Frontal cortex (tissue), 4 donors: Measurements from ENCODE around the gene HDAC9. TPM values are rescaled to one million over a fixed set of nuclear protein-coding genes. Genes with fewer than 3 reads are reported as not detected.

Experiments used
- DNase-seq, 2 donors: peaks; one replicate each; pipeline ENCODE4 v3.0.0; 2012; ENCODE audit warnings: low spot score in 2 of 2
- FAIRE-seq: peaks from 2 replicates; lab custom pipeline; 2012; peaks lifted over from hg19 to GRCh38; lab: Jason Lieb, UNC
- total RNA-seq: library from RNA; depleted of rRNA; stranded (reverse); fragments of >200 nt; gene quantifications from one replicate; pipeline ENCODE4 v1.2.3, GENCODE V29; 2014
- donor health status: control.
- donor health status: control.
- donor health status: control.

HDAC9 gene
- total RNA-seq, 1 donor from 2014 or later, result 117 TPM

- DNase-seq, result no peak
- FAIRE-seq, result no peak
Measured at GRCh38 chr7:18575622-18576572, 80.3 kb downstream of the HDAC9 start.

DNA sequence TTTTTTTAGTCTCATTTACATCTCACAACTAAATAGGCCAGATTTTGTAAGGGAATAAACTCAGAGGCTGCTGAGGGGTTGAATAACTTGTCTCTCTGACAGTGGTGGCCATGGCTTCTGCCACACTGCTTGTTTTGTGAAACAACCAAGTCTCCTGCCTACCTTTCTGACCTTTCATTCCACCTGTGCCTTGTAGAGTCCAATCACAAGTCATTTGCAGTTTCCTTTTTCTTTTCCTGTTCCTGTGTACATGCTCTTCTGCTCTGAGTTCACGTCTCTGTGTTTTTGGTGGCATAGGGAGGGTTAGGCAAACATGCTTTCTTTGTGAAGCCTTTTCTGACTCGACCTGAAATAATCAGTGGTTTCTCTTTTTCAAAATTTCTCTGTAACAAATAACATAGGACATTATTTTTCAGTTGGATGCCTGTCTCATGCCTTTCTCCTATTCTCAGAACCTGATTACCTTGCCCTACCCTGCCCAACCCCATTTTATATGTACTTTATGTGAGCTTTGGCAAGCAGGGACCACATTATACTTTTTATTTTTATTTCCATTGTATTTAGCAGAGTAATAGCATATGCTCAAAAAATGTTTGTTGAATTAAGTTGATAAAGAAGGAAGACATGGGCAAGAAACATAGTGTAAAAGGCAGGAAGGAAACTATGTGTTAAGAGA is 81.7 kb downstream of the HDAC9 start:
- FAIRE-seq (no peak), DNase-seq (no peak)

GRCh38 chr7:18579698-18580097 is 84.1 kb downstream of the HDAC9 start:
- DNase-seq (no peak), FAIRE-seq (no peak)

GRCh38 chr7:18580950-18581349 is 85.4 kb downstream of the HDAC9 start:
- DNase-seq, result no peak

DNA sequence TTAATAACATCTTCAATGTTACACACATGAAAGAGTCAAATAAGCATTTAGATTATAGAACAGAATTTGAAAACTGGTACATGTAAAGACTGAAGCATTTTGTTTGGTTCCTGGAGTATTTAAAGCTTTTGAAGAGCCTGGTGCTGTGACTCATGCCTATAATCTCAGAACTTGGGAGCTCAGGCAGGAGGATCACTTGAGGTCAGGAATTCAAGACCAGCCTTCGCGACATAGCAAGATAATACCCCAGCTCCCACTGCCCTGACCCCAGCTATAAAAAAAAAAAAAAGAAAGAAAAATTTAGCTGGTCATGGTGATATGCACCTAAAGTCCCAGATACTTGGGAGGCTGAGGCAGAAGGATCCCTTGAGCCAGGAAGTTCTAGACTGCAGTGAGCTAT is 87.8 kb downstream of the HDAC9 start:
- FAIRE-seq, result no peak
- no peak for DNase-seq

More at GRCh38 chr7:18580950-18581349, 85.4 kb downstream of the HDAC9 start:
- FAIRE-seq, result no peak

- no peak for FAIRE-seq
Measured at GRCh38 chr7:18590241-18590640, 94.7 kb downstream of the HDAC9 start.

DNA sequence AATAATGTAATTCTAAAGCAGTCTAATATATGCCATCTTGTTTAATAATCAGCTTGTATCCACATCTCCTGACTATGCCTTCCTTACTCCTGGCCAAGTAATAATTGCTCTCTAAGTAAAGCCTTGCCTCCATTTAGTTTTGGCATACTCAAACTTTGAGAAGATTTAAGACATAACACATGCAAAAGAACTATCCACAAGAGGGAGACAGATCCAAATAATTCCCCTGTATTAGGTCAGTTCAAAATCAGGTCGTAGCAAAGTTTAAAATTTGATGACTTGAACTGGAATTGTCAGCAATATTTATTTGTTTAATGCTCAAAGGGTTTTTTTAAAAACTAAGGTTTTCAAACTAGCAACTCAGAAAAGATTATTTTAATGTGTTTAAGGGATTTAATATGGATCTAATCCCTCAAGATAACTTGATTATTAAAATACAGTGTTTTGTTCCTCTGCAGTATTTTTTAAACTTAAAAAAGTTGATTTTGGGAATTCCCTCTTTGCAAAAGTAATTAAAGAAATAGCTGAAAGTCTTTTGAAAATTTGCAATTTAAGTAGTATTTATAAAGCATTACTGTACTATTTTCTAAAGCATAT is 95.3 kb downstream of the HDAC9 start:
- FAIRE-seq (peak; percentile 51), DNase-seq (no peak)

More at GRCh38 chr7:18590241-18590640, 94.7 kb downstream of the HDAC9 start:
- DNase-seq, result no peak

DNA sequence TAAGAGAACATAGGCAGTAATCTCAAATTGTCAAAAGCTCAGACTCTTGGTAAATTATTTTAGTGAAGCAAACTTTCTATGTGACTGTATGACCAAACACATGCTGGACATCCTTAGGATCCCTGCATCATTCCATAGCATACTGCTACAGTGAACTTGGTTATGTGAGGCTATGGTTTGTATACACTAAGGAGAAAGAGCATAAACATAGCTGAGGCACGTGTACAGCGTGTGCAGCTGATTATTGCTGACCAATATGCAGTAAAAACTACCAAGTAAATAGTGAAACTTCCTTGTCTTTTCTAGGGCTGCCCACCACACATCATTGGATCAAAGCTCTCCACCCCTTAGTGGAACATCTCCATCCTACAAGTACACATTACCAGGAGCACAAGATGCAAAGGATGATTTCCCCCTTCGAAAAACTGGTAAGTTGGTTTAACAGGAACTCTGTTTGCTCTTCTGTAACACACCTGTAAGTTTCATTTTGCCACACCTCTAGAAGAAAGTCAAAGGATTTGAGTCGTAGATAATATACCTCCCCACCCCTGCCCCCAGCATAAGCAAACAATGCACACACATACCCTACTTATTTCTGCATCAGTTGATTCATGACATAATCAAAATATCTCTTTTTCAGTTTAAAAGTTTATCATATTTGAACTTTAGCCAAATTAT is 98.2 kb downstream of the HDAC9 start:
- DNase-seq (no peak), FAIRE-seq (no peak)

DNA sequence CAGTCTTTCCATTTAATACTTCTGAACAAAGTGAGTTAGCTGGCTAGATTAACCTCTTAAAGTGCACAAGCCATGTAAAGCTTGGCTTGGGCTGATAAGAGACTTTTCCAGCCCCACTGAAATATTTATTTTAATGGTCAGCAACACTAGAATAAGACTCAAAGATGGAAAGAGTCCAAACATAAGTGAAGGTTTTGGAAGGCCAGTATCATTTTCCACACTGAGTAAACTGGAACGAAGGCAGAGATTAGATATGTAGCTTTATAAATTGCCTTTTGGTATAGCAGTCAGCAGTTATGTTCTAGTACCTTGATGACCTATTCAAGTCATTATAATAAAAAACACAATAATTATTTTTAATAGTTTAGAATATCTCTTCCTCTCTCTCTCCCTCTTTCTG is 102.2 kb downstream of the HDAC9 start:
- DNase-seq (no peak), FAIRE-seq (no peak)

DNA sequence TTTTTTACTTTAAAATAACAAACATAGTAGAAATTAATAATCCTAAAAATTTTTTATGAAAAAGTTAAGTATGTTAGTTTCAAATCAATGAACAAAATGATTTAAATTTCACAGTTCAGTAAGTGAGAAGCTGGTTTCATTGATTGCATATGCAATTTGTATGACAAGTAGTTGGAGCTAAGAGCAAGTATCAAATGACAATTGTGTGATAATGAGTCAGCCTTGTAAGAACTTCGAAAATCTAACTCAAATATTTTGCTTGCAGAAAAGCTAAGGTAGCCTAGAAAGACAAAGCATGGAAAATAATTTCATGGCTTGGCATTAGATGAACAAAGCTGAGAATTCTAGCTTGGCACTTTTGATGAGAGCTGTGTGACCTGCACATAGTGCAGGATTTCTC is 111.5 kb downstream of the HDAC9 start:
- FAIRE-seq (no peak), DNase-seq (no peak)

GRCh38 chr7:18610331-18610948 is 114.9 kb downstream of the HDAC9 start:
- DNase-seq, result no peak

DNA sequence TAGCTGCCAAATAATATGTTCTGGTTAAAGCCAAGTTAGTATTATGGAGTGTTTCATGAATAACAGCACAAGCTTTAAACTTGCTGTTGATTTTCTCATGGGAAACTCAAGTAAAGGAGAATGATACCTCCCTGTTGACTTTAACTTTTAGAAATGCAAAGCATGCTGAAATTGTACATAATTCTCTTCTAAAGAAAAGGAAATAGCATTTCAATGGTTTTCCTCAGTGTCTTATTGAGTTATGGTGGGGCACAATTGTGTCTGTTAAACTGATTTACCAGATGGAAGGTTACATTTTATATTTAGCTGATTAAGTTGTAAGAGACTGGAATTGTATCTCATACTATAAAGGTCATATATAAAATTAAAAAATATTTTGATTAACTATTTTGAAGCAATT is 119.3 kb downstream of the HDAC9 start:
- DNase-seq (no peak), FAIRE-seq (no peak)

More at GRCh38 chr7:18610331-18610948, 114.9 kb downstream of the HDAC9 start:
- no peak for FAIRE-seq

- no peak for DNase-seq
- FAIRE-seq, result no peak
Measured at GRCh38 chr7:18619311-18619710, 123.8 kb downstream of the HDAC9 start.

DNA sequence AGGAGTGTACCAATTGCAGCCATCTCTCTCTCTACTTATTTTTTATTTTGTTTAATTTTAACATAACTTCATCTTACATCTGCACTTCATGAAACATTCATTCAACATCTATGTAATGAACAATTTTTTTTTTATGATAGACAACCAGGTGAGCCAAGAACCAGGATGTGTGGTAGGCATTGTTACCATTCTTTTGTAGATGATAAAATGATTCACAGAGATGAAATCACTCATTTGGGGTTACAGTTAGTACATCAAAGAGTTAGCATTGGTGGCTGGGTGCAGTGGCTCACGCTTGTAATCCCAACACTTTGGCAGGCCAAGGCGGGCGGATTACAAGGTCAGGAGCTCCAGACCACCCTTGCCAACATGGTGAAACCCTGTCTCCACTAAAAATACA is 127.8 kb downstream of the HDAC9 start:
- FAIRE-seq, result no peak
- no peak for DNase-seq

- DNase-seq, result no peak
- FAIRE-seq, result no peak
Measured at GRCh38 chr7:18624459-18624858, 128.9 kb downstream of the HDAC9 start.

DNA sequence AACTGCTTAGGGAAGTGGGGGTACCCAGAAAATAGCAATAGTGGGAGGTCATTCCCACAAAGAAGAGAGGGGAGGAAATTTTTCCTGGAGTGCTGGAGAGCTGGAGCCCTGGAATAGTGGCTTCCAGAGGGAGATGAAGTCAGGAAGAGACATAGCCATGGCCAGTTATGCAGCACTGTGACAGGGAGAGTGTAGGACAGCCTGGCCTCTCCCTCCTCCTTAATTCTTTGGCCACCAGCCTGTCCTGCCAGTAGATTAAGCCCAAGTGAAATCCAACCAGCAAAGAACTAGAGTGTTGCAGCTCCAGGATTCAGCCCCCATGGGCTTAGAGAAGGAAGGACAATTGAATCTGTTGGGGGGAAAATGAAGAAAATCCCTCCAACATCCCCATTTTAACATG is 130.5 kb downstream of the HDAC9 start:
- no peak for DNase-seq
- FAIRE-seq, result no peak

DNA sequence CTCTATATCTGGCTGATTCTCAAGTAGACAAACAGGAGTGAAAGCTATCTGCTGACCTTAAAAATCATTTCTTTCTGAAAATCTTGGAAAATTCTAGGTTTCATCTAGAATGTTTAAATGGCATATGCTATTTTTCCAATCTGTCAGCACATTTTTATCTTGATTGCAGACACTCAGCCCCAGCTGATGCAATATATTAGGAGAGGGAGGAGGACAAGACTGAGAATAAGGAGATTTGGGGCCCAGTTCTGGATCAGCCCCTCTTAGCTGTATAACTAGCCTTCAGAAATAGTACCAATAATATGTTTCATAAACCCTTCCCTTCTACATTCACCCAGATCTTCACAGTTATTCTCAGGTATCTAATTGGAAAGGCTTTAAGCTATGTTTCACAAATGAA is 131.2 kb downstream of the HDAC9 start:
- FAIRE-seq (no peak), DNase-seq (no peak)

DNA sequence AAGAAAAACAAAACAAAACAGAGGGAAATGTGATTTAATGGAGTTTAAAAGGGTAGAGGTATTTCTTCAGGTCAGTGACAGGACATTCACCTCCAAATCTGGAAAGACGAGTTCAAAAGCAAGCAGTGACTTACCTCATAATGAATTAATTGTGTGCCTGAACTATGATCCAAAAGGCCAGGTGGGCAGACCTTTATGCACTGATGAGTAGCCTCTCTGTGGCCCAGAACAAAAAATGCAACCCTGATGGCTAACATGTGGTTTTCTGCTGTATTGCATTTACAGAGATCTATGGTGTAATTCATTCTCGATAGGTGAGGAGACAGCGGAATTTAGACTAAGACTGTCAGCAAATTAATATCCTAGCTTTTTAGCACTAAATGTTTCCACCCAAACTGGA is 142.0 kb downstream of the HDAC9 start:
- FAIRE-seq, result no peak
- no peak for DNase-seq

DNA sequence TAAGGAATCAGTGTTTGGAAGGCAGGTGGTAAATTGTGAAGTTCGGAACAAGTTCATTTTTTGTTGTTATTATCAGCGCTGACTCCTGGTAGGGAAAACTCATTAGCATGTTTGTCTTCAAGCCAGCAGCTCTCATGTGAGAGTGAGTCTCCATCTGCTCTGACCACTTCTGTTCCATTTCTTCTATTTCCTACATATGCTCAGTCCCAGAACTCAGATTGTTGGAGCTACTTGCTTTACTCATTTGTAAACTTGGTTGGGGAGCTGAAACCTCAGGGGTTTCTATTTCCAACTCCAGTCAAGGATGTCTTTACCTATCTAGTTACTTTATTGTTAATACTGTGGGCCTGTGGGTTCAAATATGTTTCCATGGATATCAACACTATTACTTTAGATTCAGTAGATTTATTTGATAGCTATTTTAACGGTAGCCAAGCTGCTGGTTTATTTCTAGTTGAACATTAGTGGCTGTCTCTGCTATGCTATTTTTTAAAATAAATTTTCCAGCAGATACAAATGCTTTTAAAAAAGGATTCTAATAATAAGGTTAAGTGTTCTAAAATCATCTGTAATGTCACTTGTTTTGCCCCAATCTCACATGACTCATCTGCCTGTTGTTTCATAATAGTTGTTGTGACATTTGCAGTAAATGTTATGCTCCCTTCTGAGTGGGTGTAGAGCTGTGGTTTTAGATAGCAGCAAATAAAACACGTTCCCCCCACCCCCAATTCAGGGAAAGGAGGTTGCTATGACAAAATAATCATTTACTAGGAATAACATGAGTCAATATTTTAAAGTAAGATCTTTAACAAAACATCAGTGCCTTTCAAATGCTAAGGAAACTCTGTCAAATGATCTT is 143.3 kb downstream of the HDAC9 start:
- FAIRE-seq (no peak), DNase-seq (no peak)
